ENCODE data around the gene GLRA2.

GLRA2 gene

GRCh38 chrX:14775416-14775815 lies 246.1 kb downstream of the GLRA2 start:
- H3K9me3 ChIP-seq (ENCODE audit: insufficient read depth, low read length, severe bottlenecking), result no peaks in the 10 kb centered on the region
- 0 out of 2 replicates have a peak, but pooled peaks cover 4% of the 10 kb centered on the region for H3K4me1 ChIP-seq (ENCODE audit: insufficient read depth, low read length)
- no peak for TF ChIP-seq EZH2 (IDR thresholded peaks at IDR 0.05; ENCODE audit: borderline replicate concordance, low read depth, low read length, severe bottlenecking)
- no peak for TF ChIP-seq CTCF (IDR thresholded peaks at IDR 0.05; ENCODE audit: borderline replicate concordance, extremely low read depth, low read length, poor library complexity, severe bottlenecking)
- no peak overlapping the region for H3K9ac ChIP-seq (ENCODE audit: low read depth, low read length)
- ATAC-seq (ENCODE audit: insufficient read depth, low read depth), result no peak
- H3K4me3 ChIP-seq (ENCODE audit: low read depth in 1 of 2, low read length in 2 of 2), result no peak overlapping the region
- H2AFZ ChIP-seq (ENCODE audit: low read depth, low read length), result no peak overlapping the region
- no peaks in the 10 kb centered on the region for H3K36me3 ChIP-seq (ENCODE audit: insufficient read depth, low read length)
- no peaks in the 10 kb centered on the region for H4K20me1 ChIP-seq (ENCODE audit: insufficient read depth, low read length)
- H3K4me2 ChIP-seq (ENCODE audit: insufficient read depth, low read length), result no peak overlapping the region
- no peaks in the 10 kb centered on the region for H3K79me2 ChIP-seq (ENCODE audit: insufficient read depth, low read length)
- no peak for DNase-seq
- no peak overlapping the region for H3K27ac ChIP-seq (ENCODE audit: low read length)
- no peaks in the 10 kb centered on the region for H3K27me3 ChIP-seq (ENCODE audit: insufficient read depth, low read length, poor library complexity)

- no peak overlapping the region for H3K27ac ChIP-seq (ENCODE audit: low read length)
- H3K36me3 ChIP-seq (ENCODE audit: insufficient read depth, low read length), result no peaks in the 10 kb centered on the region
- H3K27me3 ChIP-seq (ENCODE audit: insufficient read depth, low read length, poor library complexity), result no peaks in the 10 kb centered on the region
- no peak overlapping the region for H3K4me2 ChIP-seq (ENCODE audit: insufficient read depth, low read length)
- H2AFZ ChIP-seq (ENCODE audit: low read depth, low read length), result no peak overlapping the region
- H4K20me1 ChIP-seq (ENCODE audit: insufficient read depth, low read length), result no peaks in the 10 kb centered on the region
- DNase-seq (no peak), ATAC-seq (ENCODE audit: insufficient read depth, low read depth) (no peak)
- H3K9me3 ChIP-seq (ENCODE audit: insufficient read depth, low read length, severe bottlenecking), result no peaks in the 10 kb centered on the region
- no peak overlapping the region for H3K4me3 ChIP-seq (ENCODE audit: low read depth in 1 of 2, low read length in 2 of 2)
- TF ChIP-seq CTCF (IDR thresholded peaks at IDR 0.05; ENCODE audit: borderline replicate concordance, extremely low read depth, low read length, poor library complexity, severe bottlenecking) (no peak), EZH2 (IDR thresholded peaks at IDR 0.05; ENCODE audit: borderline replicate concordance, low read depth, low read length, severe bottlenecking) (no peak)
- 0 out of 2 replicates have a peak, but pooled peaks cover 4% of the 10 kb centered on the region for H3K4me1 ChIP-seq (ENCODE audit: insufficient read depth, low read length)
- no peak overlapping the region for H3K9ac ChIP-seq (ENCODE audit: low read depth, low read length)
- H3K79me2 ChIP-seq (ENCODE audit: insufficient read depth, low read length), result no peaks in the 10 kb centered on the region
Observed at GRCh38 chrX:14776901-14777300, 247.6 kb downstream of the GLRA2 start.

- no peaks in the 10 kb centered on the region for H3K36me3 ChIP-seq (ENCODE audit: insufficient read depth, low read length)
- no peak overlapping the region for H3K27ac ChIP-seq (ENCODE audit: low read length)
- 0 out of 2 replicates have a peak, but pooled peaks cover 4% of the 10 kb centered on the region for H3K4me1 ChIP-seq (ENCODE audit: insufficient read depth, low read length)
- DNase-seq, result no peak
- no peak overlapping the region for H3K9ac ChIP-seq (ENCODE audit: low read depth, low read length)
- TF ChIP-seq CTCF (IDR thresholded peaks at IDR 0.05; ENCODE audit: borderline replicate concordance, extremely low read depth, low read length, poor library complexity, severe bottlenecking) (no peak), EZH2 (IDR thresholded peaks at IDR 0.05; ENCODE audit: borderline replicate concordance, low read depth, low read length, severe bottlenecking) (no peak)
- no peak for ATAC-seq (ENCODE audit: insufficient read depth, low read depth)
- no peak overlapping the region for H3K4me3 ChIP-seq (ENCODE audit: low read depth in 1 of 2, low read length in 2 of 2)
- no peaks in the 10 kb centered on the region for H4K20me1 ChIP-seq (ENCODE audit: insufficient read depth, low read length)
- no peaks in the 10 kb centered on the region for H3K79me2 ChIP-seq (ENCODE audit: insufficient read depth, low read length)
- H3K9me3 ChIP-seq (ENCODE audit: insufficient read depth, low read length, severe bottlenecking), result no peaks in the 10 kb centered on the region
- no peak overlapping the region for H3K4me2 ChIP-seq (ENCODE audit: insufficient read depth, low read length)
- H2AFZ ChIP-seq (ENCODE audit: low read depth, low read length), result no peak overlapping the region
- H3K27me3 ChIP-seq (ENCODE audit: insufficient read depth, low read length, poor library complexity), result no peaks in the 10 kb centered on the region
Observed at GRCh38 chrX:14777525-14777924, 248.2 kb downstream of the GLRA2 start.

- no peak overlapping the region for H3K4me3 ChIP-seq (ENCODE audit: low read depth in 1 of 2, low read length in 2 of 2)
- H2AFZ ChIP-seq (ENCODE audit: low read depth, low read length), result no peak overlapping the region
- H3K9ac ChIP-seq (ENCODE audit: low read depth, low read length), result no peak overlapping the region
- no peaks in the 10 kb centered on the region for H3K9me3 ChIP-seq (ENCODE audit: insufficient read depth, low read length, severe bottlenecking)
- H3K4me2 ChIP-seq (ENCODE audit: insufficient read depth, low read length), result no peak overlapping the region
- DNase-seq (no peak), ATAC-seq (ENCODE audit: insufficient read depth, low read depth) (no peak)
- no peaks in the 10 kb centered on the region for H3K27me3 ChIP-seq (ENCODE audit: insufficient read depth, low read length, poor library complexity)
- no peak overlapping the region for H3K27ac ChIP-seq (ENCODE audit: low read length)
- no peaks in the 10 kb centered on the region for H3K36me3 ChIP-seq (ENCODE audit: insufficient read depth, low read length)
- no peaks in the 10 kb centered on the region for H3K79me2 ChIP-seq (ENCODE audit: insufficient read depth, low read length)
- no peak for TF ChIP-seq EZH2 (IDR thresholded peaks at IDR 0.05; ENCODE audit: borderline replicate concordance, low read depth, low read length, severe bottlenecking)
- TF ChIP-seq CTCF (IDR thresholded peaks at IDR 0.05; ENCODE audit: borderline replicate concordance, extremely low read depth, low read length, poor library complexity, severe bottlenecking), result no peak
- H3K4me1 ChIP-seq (ENCODE audit: insufficient read depth, low read length), result 0 out of 2 replicates have a peak, but pooled peaks cover 4% of the 10 kb centered on the region
- H4K20me1 ChIP-seq (ENCODE audit: insufficient read depth, low read length), result no peaks in the 10 kb centered on the region
Observed at GRCh38 chrX:14779580-14779979, 250.2 kb downstream of the GLRA2 start.
